CD14-positive monocyte (primary cell): ENCODE data around the gene PPP6R3. TPM values are rescaled to one million over a fixed set of nuclear protein-coding genes. Genes with fewer than 3 reads are reported as not detected.
A peak's percentile ranks its signal among the peaks of the same experiment; 100 is the strongest.

ENCODE experiments used
- DNase-seq, 3 donors: peaks; one replicate each; pipeline ENCODE4 v3.0.0-alpha.2; 2011 to 2022
- H2AFZ ChIP-seq: 2 replicates; pipeline ENCODE4 v1.6.0; 2012; ENCODE audit warnings: mild to moderate bottlenecking, low read depth, low read length, inconsistent platforms; ENCODE audit not compliant: insufficient read depth, poor library complexity, severe bottlenecking
- H3K27ac ChIP-seq, 2 donors: 1 replicate in 1 of 2; 2 replicates in 1 of 2; pipeline ENCODE4 v1.5.1; 2012 to 2013; ENCODE audit warnings: low read length in 2 of 2, control low read depth in 1 of 2, inconsistent platforms in 1 of 2, low read depth in 1 of 2, mild to moderate bottlenecking in 1 of 2
- H3K27me3 ChIP-seq, 2 donors: one replicate each; pipeline versions ENCODE4 v1.6.0 to v1.6.1; 2011 to 2013; ENCODE audit warnings: low read length in 2 of 2; ENCODE audit not compliant: control insufficient read depth in 2 of 2, insufficient read depth in 2 of 2
- H3K36me3 ChIP-seq, 2 donors: replicated peaks in 1 of 2; 1 replicate in 1 of 2; 2 replicates in 1 of 2; pipeline versions ENCODE4 v1.5.1 to v1.6.1; 2012 to 2013; ENCODE audit warnings: low read length in 2 of 2, control low read depth in 1 of 2, inconsistent platforms in 1 of 2, mild to moderate bottlenecking in 1 of 2; ENCODE audit not compliant: insufficient read depth in 2 of 2, control insufficient read depth in 1 of 2
- H3K4me1 ChIP-seq, 2 donors: 1 replicate in 1 of 2; 2 replicates in 1 of 2; pipeline versions ENCODE4 v1.5.1 to v1.6.1; 2012 to 2013; ENCODE audit warnings: low read length in 2 of 2, control low read depth in 1 of 2, inconsistent platforms in 1 of 2, mild to moderate bottlenecking in 1 of 2, moderate library complexity in 1 of 2; ENCODE audit not compliant: insufficient read depth in 2 of 2, control insufficient read depth in 1 of 2
- H3K4me2 ChIP-seq: replicated peaks from 2 replicates; pipeline ENCODE3; 2012; ENCODE audit warnings: low read length, moderate library complexity, mild to moderate bottlenecking; ENCODE audit not compliant: poor library complexity, severe bottlenecking; ENCODE audit errors: extremely low read depth
- H3K4me3 ChIP-seq, 3 experiments: fragments of 200-600 bp in 1 of 3; sonication (generic) in 1 of 3; replicated peaks in 1 of 3; 1 replicate in 2 of 3; 2 replicates in 1 of 3; pipeline ENCODE4 v1.5.1; 2011 to 2013; ENCODE audit warnings: low read length in 3 of 3, mild to moderate bottlenecking in 3 of 3, control low read depth in 2 of 3, low read depth in 2 of 3, inconsistent platforms in 1 of 3, moderate library complexity in 1 of 3
- H3K79me2 ChIP-seq: 2 replicates; pipeline ENCODE4 v1.6.0; 2012; ENCODE audit warnings: mild to moderate bottlenecking, control low read depth, inconsistent platforms, low read length, moderate library complexity; ENCODE audit not compliant: insufficient read depth
- H3K9ac ChIP-seq: 2 replicates; pipeline ENCODE4 v1.6.0; 2017; ENCODE audit warnings: low read length, mild to moderate bottlenecking; ENCODE audit not compliant: insufficient read depth, poor library complexity, severe bottlenecking
- H3K9me3 ChIP-seq, 2 donors: replicated peaks in 1 of 2; 1 replicate in 1 of 2; 2 replicates in 1 of 2; pipeline versions ENCODE4 v1.5.1 to v1.6.1; 2012 to 2013; ENCODE audit warnings: low read length in 2 of 2, control low read depth in 1 of 2; ENCODE audit not compliant: control insufficient read depth in 1 of 2, insufficient read depth in 1 of 2
- H4K20me1 ChIP-seq: 2 replicates; pipeline ENCODE4 v1.6.0; 2012; ENCODE audit warnings: mild to moderate bottlenecking, low read length, control low read depth, moderate library complexity; ENCODE audit not compliant: insufficient read depth
- H3K27ac Mint-ChIP-seq, 7 donors: one replicate each; pipeline ENCODE4 v1.8.0; 2020; ENCODE audit warnings: mild to moderate bottlenecking in 7 of 7, mixed read lengths in 7 of 7, moderate library complexity in 6 of 7, inconsistent platforms in 2 of 7
- H3K27me3 Mint-ChIP-seq, 3 donors: one replicate each; pipeline ENCODE4 v1.8.0; 2021 to 2022; ENCODE audit warnings: low read depth in 3 of 3, mild to moderate bottlenecking in 3 of 3, mixed read lengths in 3 of 3, moderate library complexity in 3 of 3, inconsistent platforms in 1 of 3
- H3K36me3 Mint-ChIP-seq, 2 donors: one replicate each; pipeline ENCODE4 v1.8.0; 2020; ENCODE audit warnings: mixed read lengths in 2 of 2, inconsistent platforms in 1 of 2, mild to moderate bottlenecking in 1 of 2
- H3K4me1 Mint-ChIP-seq: one replicate; pipeline ENCODE4 v1.8.0; 2020; ENCODE audit warnings: mild to moderate bottlenecking, mixed read lengths
- H3K4me3 Mint-ChIP-seq, 2 donors: one replicate each; pipeline ENCODE4 v1.8.0; 2020; ENCODE audit warnings: mild to moderate bottlenecking in 2 of 2, mixed read lengths in 2 of 2, moderate library complexity in 1 of 2
- H3K9me3 Mint-ChIP-seq, 7 donors: one replicate each; pipeline ENCODE4 v1.8.0; 2020 to 2022; ENCODE audit warnings: mixed read lengths in 7 of 7, mild to moderate bottlenecking in 6 of 7, moderate library complexity in 6 of 7, inconsistent platforms in 2 of 7
- WGBS: methylation state at CpG from one replicate; pipeline ENCODE4 v1.1.5; 2013; ENCODE audit warnings: missing lambda C conversion rate; ENCODE audit not compliant: insufficient coverage; 5-methylcytosine and 5-hydroxymethylcytosine counted together
- intact Hi-C, 2 donors: fragments of 100-400 bp; cut with micrococcal nuclease; formaldehyde crosslinking; loops; one replicate each; pipeline versions ENCODE4 v1.15.0 to v1.15.1; 2023
- polyA plus RNA-seq, 3 donors: library from polyadenylated mRNA; depleted of rRNA in 1 of 3; unstranded in 2 of 3; stranded (reverse) in 1 of 3; fragments of 300-500 nt in 2 of 3; fragments of >200 nt in 1 of 3; fragmentation: Illumina TruSeq in 2 of 3; gene quantifications; 1 replicate in 2 of 3; 2 replicates in 1 of 3; pipeline ENCODE4 v1.2.3, GENCODE V29; 2012 to 2021
- TF ChIP-seq, protein P1 (sequence below): fragments of 200-600 bp; IDR thresholded peaks from one replicate; pipeline ENCODE4 v1.8.0; 2022; ENCODE audit warnings: antibody characterized with exemption, mild to moderate bottlenecking

Gene PPP6R3
- polyA plus RNA-seq, 3 donors, result 22.9 to 39.4 (median 38.1) TPM

DNA sequence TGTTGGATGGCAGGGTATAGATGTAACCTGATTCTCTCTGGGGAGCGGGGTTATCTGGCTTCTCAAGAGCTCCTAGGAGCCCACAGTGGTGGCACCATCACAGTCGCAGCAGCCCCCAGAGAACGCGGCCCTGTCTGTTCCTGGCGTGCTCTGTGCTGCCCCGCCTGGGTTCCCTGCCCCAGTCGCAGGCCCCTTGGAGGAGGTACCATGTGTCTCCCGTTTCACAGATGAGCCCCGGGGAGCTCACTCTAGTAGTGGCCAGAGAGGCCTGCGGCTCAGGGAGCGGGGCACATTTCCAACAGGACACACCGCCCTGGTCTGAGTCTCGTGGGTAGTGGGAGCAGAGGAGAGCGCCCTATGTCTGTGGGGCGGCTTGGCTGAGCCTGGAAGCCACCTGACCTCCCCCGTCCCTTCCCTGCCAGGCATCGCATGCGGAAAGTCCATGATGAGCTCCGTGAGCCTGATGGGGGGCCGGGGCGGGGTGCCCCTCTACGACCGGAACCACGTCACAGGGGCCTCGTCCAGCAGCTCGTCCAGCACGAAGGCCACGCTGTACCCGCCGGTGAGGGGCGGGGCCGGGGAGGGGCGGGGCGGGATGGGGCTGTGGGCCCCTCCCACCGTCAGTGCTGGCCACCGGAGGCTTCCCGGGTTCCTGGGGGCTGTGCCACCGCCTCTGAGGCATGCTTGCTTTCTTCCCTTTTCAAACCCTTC is 21.0 kb upstream of the PPP6R3 start:
- H3K36me3 ChIP-seq, result no peaks in the 10 kb centered on the region
- peaks cover 0 to 2% (median 0%) of the 10 kb centered on the region in 7 donors for H3K9me3 Mint-ChIP-seq
- H3K27me3 Mint-ChIP-seq, result peaks cover 0 to 3% (median 1%) of the 10 kb centered on the region in 3 donors
- TF ChIP-seq, protein P1, sequence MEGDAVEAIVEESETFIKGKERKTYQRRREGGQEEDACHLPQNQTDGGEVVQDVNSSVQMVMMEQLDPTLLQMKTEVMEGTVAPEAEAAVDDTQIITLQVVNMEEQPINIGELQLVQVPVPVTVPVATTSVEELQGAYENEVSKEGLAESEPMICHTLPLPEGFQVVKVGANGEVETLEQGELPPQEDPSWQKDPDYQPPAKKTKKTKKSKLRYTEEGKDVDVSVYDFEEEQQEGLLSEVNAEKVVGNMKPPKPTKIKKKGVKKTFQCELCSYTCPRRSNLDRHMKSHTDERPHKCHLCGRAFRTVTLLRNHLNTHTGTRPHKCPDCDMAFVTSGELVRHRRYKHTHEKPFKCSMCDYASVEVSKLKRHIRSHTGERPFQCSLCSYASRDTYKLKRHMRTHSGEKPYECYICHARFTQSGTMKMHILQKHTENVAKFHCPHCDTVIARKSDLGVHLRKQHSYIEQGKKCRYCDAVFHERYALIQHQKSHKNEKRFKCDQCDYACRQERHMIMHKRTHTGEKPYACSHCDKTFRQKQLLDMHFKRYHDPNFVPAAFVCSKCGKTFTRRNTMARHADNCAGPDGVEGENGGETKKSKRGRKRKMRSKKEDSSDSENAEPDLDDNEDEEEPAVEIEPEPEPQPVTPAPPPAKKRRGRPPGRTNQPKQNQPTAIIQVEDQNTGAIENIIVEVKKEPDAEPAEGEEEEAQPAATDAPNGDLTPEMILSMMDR, result no peak
- 97% methylated on average over 19 of the region's 38 CpGs for WGBS
- H3K4me3 ChIP-seq, result no peak overlapping the region
- intact Hi-C loops, result loop anchor here in 1 of 2 donors (10.0 kb wide), 1 partner anchor 185 kb away; no protein-coding TSS in a partner anchor
- no peaks in the 10 kb centered on the region for H3K36me3 Mint-ChIP-seq
- H3K4me1 ChIP-seq, result peaks cover 10 to 12% of the 10 kb centered on the region in 2 donors
- H3K27ac Mint-ChIP-seq, result no peak overlapping the region
- no peaks in the 10 kb centered on the region for H3K79me2 ChIP-seq
- no peak overlapping the region for H3K27ac ChIP-seq
- H3K4me1 Mint-ChIP-seq, result peaks cover 10% of the 10 kb centered on the region
- DNase-seq, result no peak
- H3K4me3 Mint-ChIP-seq, result no peak overlapping the region
- no peak overlapping the region for H2AFZ ChIP-seq
- H3K9ac ChIP-seq, result no peak overlapping the region
- H4K20me1 ChIP-seq, result no peaks in the 10 kb centered on the region
- no peaks in the 10 kb centered on the region for H3K27me3 ChIP-seq
- no peak overlapping the region for H3K4me2 ChIP-seq
- H3K9me3 ChIP-seq, result no peaks in the 10 kb centered on the region

DNA sequence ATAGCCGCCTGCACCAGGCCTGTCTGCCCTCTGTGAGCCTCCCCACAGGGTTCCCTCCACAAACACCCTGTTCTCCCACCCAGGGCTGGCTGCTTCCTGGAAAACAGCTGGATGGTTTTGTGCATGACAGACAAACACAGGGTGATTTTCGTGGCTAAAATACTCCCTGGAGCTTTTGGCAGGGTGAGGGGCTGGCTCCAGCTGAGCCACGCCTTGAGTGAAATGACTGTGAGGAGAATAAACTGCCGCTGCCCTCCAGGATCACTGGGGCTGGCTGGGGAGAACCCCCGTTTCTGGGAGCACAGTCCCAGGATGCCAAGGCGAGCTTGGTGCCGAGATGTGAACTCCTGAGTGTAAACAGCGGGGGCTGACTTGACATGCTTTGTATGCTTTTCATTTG is 20.3 kb upstream of the PPP6R3 start:
- Mint-ChIP-seq H3K4me1 (peaks cover 10% of the 10 kb centered on the region), H3K9me3 (peaks cover 0 to 2% (median 0%) of the 10 kb centered on the region in 7 donors), H3K27ac (peak overlapping the region in 1 of 7 donors; percentile 40), H3K4me3 (no peak overlapping the region), H3K27me3 (peaks cover 0 to 3% (median 1%) of the 10 kb centered on the region in 3 donors), H3K36me3 (no peaks in the 10 kb centered on the region)
- TF ChIP-seq, protein P1, result no peak
- Histone ChIP-seq H3K9me3 (no peaks in the 10 kb centered on the region), H3K9ac (no peak overlapping the region), H3K4me3 (no peak overlapping the region), H2AFZ (no peak overlapping the region), H4K20me1 (no peaks in the 10 kb centered on the region), H3K4me1 (peaks cover 10 to 12% of the 10 kb centered on the region in 2 donors), H3K36me3 (no peaks in the 10 kb centered on the region), H3K79me2 (no peaks in the 10 kb centered on the region), H3K27ac (no peak overlapping the region), H3K27me3 (no peaks in the 10 kb centered on the region), H3K4me2 (no peak overlapping the region)
- no peak for DNase-seq
- intact Hi-C loops, result loop anchor here in 1 of 2 donors (10.0 kb wide), 1 partner anchor 185 kb away; no protein-coding TSS in a partner anchor
- 96% methylated on average over 7 of the region's 8 CpGs for WGBS
